Ovary (tissue), 3 donors: ENCODE data around the gene RPTOR.

Source experiments
- EP300 ChIP-seq: sonication (generic); formaldehyde crosslinking; IDR thresholded peaks from one replicate; pipeline ENCODE4 v1.6.1; 2017; ENCODE audit warnings: antibody characterized with exemption
- TF ChIP-seq, protein P1 (sequence below), 3 donors: fragments of 450-650 bp in 2 of 3; fragments of 200-600 bp in 1 of 3; IDR thresholded peaks; one replicate each; pipeline versions ENCODE4 v1.5.1 to v1.8.0; 2016 to 2022; ENCODE audit warnings: antibody characterized with exemption in 3 of 3, mild to moderate bottlenecking in 1 of 3
- donor health status: DM: no; HTN: no; CAD: no.

DNA sequence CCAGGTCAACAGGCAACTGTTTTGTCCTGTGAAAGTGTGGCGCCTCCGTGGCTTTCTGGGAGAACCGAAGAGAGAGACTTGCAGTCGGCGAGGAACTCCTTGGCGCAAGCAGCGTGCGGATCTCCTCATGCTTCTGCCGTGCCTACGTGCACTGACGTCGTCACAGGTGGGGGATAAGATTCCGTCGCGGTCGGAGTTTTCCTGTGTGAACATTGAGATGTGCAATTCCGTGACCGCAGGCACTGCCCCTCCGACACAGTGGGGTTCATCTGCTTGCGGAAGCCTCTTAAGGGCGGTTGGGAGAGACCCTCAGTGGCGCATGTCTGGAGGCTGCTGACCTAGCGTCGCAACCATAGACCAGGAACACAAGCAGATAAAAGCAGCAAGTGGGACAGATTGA lies 234.7 kb downstream of the RPTOR start:
- TF ChIP-seq, protein P1, sequence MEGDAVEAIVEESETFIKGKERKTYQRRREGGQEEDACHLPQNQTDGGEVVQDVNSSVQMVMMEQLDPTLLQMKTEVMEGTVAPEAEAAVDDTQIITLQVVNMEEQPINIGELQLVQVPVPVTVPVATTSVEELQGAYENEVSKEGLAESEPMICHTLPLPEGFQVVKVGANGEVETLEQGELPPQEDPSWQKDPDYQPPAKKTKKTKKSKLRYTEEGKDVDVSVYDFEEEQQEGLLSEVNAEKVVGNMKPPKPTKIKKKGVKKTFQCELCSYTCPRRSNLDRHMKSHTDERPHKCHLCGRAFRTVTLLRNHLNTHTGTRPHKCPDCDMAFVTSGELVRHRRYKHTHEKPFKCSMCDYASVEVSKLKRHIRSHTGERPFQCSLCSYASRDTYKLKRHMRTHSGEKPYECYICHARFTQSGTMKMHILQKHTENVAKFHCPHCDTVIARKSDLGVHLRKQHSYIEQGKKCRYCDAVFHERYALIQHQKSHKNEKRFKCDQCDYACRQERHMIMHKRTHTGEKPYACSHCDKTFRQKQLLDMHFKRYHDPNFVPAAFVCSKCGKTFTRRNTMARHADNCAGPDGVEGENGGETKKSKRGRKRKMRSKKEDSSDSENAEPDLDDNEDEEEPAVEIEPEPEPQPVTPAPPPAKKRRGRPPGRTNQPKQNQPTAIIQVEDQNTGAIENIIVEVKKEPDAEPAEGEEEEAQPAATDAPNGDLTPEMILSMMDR (IDR thresholded peaks at IDR 0.05) = no peak
- TF ChIP-seq EP300 = no peak
